Suppressor macrophage (primary cell): ENCODE results near the gene ACOT12.
"Not testable (repeated sequence)": the region's sequence is repeated elsewhere in the genome, so short reads cannot be mapped to it uniquely, and the experiment has no call there.

ENCODE experiments used
- DNase-seq, 4 experiments: peaks; one replicate each; pipeline ENCODE4 v3.0.0-alpha.2; 2020 to 2022

Gene ACOT12

GRCh38 chr5:81337803-81338202 is 56.1 kb downstream of the ACOT12 start:
- DNase-seq, result no peak

GRCh38 chr5:81336556-81336955 is 57.4 kb downstream of the ACOT12 start:
- DNase-seq, result no peak

GRCh38 chr5:81335946-81336345 is 58.0 kb downstream of the ACOT12 start:
- no peak for DNase-seq

- peak in 2 of 4 experiments; percentile 7 to 20 for DNase-seq
Observed at GRCh38 chr5:81334304-81335061, 59.5 kb downstream of the ACOT12 start.

GRCh38 chr5:81326554-81326953 is 67.4 kb downstream of the ACOT12 start:
- DNase-seq, result no peak

- DNase-seq, result peak in 2 of 4 experiments; percentile 29 to 37
Observed at GRCh38 chr5:81317536-81317935, 76.4 kb downstream of the ACOT12 start.

GRCh38 chr5:81316571-81316970 is 77.4 kb downstream of the ACOT12 start:
- DNase-seq, result peak in 2 of 4 experiments; percentile 14 to 41

- no peak for DNase-seq
Observed at GRCh38 chr5:81315830-81316229, 78.1 kb downstream of the ACOT12 start.

- DNase-seq, result no peak
Observed at GRCh38 chr5:81315336-81315735, 78.6 kb downstream of the ACOT12 start.

GRCh38 chr5:81314581-81314980 is 79.4 kb downstream of the ACOT12 start:
- peak in 1 of 4 experiments; percentile 7 for DNase-seq

GRCh38 chr5:81313686-81314085 is 80.2 kb downstream of the ACOT12 start:
- DNase-seq, result no peak

GRCh38 chr5:81313278-81313677 is 80.7 kb downstream of the ACOT12 start:
- no peak for DNase-seq

- DNase-seq, result no peak
Observed at GRCh38 chr5:81310402-81311063, 83.4 kb downstream of the ACOT12 start.

GRCh38 chr5:81308836-81309235 is 85.1 kb downstream of the ACOT12 start:
- DNase-seq, result no peak

GRCh38 chr5:81305785-81306184 is 88.1 kb downstream of the ACOT12 start:
- DNase-seq, result peak in 2 of 4 experiments; percentile 15 to 25

- no peak for DNase-seq
Observed at GRCh38 chr5:81303563-81303962, 90.4 kb downstream of the ACOT12 start.

- DNase-seq, result no peak
Observed at GRCh38 chr5:81302596-81302995, 91.3 kb downstream of the ACOT12 start.

GRCh38 chr5:81301271-81302015 is 92.5 kb downstream of the ACOT12 start, which contains the start of gene ZCCHC9:
ZCCHC9 (plus strand) TSS chr5:81301587; CDS start chr5:81304758, 3,171 bp downstream.
- peak; percentile 96 to 98 (median 98) for DNase-seq

GRCh38 chr5:81300921-81301270 is 93.0 kb downstream of the ACOT12 start:
- DNase-seq, result peak in 2 of 4 experiments; percentile 11 to 21

GRCh38 chr5:81297531-81297930 is 96.4 kb downstream of the ACOT12 start:
- DNase-seq, result no peak

GRCh38 chr5:81294021-81294420 is 99.9 kb downstream of the ACOT12 start:
- DNase-seq, result not testable (repeated sequence)

GRCh38 chr5:81292130-81292529 is 101.8 kb downstream of the ACOT12 start:
- DNase-seq, result no peak

GRCh38 chr5:81290146-81290545 is 103.8 kb downstream of the ACOT12 start:
- DNase-seq, result no peak
